MM.1S (cell line): Measurements from ENCODE around the gene DGKI.

Experiments
- EZH2 ChIP-seq: fragments of 300-600 bp; sonication (generic); optimal IDR thresholded peaks from 2 replicates; pipeline ENCODE3; 2017; ENCODE audit warnings: low read depth, mild to moderate bottlenecking, antibody characterized with exemption, low read length, mixed read lengths
- EZH2phosphoT487 ChIP-seq: fragments of 300-600 bp; sonication (generic); IDR thresholded peaks from 2 replicates; pipeline ENCODE4 v1.6.1; 2018; ENCODE audit warnings: antibody characterized with exemption, low read length
- TF ChIP-seq, protein P1 (sequence below): fragments of 300-600 bp; sonication (generic); IDR thresholded peaks from 2 replicates; pipeline ENCODE4 v1.5.1; 2016; ENCODE audit warnings: antibody characterized with exemption, low read length, mixed read lengths

GRCh38 chr7:137657476-137658189 is 189.1 kb downstream of the DGKI start:
- TF ChIP-seq, protein P1, sequence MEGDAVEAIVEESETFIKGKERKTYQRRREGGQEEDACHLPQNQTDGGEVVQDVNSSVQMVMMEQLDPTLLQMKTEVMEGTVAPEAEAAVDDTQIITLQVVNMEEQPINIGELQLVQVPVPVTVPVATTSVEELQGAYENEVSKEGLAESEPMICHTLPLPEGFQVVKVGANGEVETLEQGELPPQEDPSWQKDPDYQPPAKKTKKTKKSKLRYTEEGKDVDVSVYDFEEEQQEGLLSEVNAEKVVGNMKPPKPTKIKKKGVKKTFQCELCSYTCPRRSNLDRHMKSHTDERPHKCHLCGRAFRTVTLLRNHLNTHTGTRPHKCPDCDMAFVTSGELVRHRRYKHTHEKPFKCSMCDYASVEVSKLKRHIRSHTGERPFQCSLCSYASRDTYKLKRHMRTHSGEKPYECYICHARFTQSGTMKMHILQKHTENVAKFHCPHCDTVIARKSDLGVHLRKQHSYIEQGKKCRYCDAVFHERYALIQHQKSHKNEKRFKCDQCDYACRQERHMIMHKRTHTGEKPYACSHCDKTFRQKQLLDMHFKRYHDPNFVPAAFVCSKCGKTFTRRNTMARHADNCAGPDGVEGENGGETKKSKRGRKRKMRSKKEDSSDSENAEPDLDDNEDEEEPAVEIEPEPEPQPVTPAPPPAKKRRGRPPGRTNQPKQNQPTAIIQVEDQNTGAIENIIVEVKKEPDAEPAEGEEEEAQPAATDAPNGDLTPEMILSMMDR, result no peak
- TF ChIP-seq EZH2 (no peak), EZH2phosphoT487 (no peak)
